H4 (cell line): ENCODE results near the gene CNKSR3. TPM values are rescaled to one million over a fixed set of nuclear protein-coding genes. Genes with fewer than 3 reads are reported as not detected.

ENCODE experiments used
- DNase-seq: peaks from one replicate; pipeline ENCODE4 v3.0.0-alpha.2; 2015; ENCODE audit warnings: low spot score
- total RNA-seq: library from RNA; depleted of rRNA; stranded (reverse); fragments of >200 nt; shearing (Covaris generic); gene quantifications from 2 replicates; pipeline ENCODE4 v1.2.3, GENCODE V29; 2014

CNKSR3 gene
- total RNA-seq, 1 experiment from 2014 or later = 8.1 TPM

- peak; percentile 36 for DNase-seq
Observed at GRCh38 chr6:154479351-154479769, 31.1 kb downstream of the CNKSR3 start.

- DNase-seq = no peak
Observed at GRCh38 chr6:154478701-154479060, 31.8 kb downstream of the CNKSR3 start.

- no peak for DNase-seq
Observed at GRCh38 chr6:154478021-154478700, 32.3 kb downstream of the CNKSR3 start.

GRCh38 chr6:154476494-154476893 is 34.0 kb downstream of the CNKSR3 start:
- no peak for DNase-seq

- DNase-seq = peak; percentile 84
Observed at GRCh38 chr6:154474648-154475428, 35.6 kb downstream of the CNKSR3 start.

- no peak for DNase-seq
Observed at GRCh38 chr6:154473324-154473723, 37.2 kb downstream of the CNKSR3 start.

GRCh38 chr6:154471609-154472362 is 38.7 kb downstream of the CNKSR3 start:
- no peak for DNase-seq

GRCh38 chr6:154469306-154469935 is 41.1 kb downstream of the CNKSR3 start:
- no peak for DNase-seq

- no peak for DNase-seq
Observed at GRCh38 chr6:154468760-154469159, 41.7 kb downstream of the CNKSR3 start.

- DNase-seq = no peak
Observed at GRCh38 chr6:154466971-154467679, 43.4 kb downstream of the CNKSR3 start.

GRCh38 chr6:154466139-154466538 is 44.3 kb downstream of the CNKSR3 start:
- DNase-seq = no peak

- no peak for DNase-seq
Observed at GRCh38 chr6:154463573-154464419, 46.7 kb downstream of the CNKSR3 start.

GRCh38 chr6:154462425-154462824 is 48.1 kb downstream of the CNKSR3 start:
- DNase-seq = no peak

- no peak for DNase-seq
Observed at GRCh38 chr6:154461348-154461747, 49.1 kb downstream of the CNKSR3 start.

GRCh38 chr6:154460306-154461071 is 50.0 kb downstream of the CNKSR3 start:
- DNase-seq = peak; percentile 77

- DNase-seq = no peak
Observed at GRCh38 chr6:154459513-154459912, 51.0 kb downstream of the CNKSR3 start.

- no peak for DNase-seq
Observed at GRCh38 chr6:154458565-154459470, 51.7 kb downstream of the CNKSR3 start.

GRCh38 chr6:154457881-154458284 is 52.6 kb downstream of the CNKSR3 start:
- DNase-seq = no peak
